C4-2B (cell line): ENCODE measurements around the gene SPDYC.
A peak's percentile ranks its signal among the peaks of the same experiment; 100 is the strongest.

Experiments
- ZFX ChIP-seq: fragments of 450-650 bp; IDR thresholded peaks from 2 replicates; pipeline ENCODE4 v1.6.1; 2017
- TF ChIP-seq, protein P1 (sequence below): fragments of 450-650 bp; conservative IDR thresholded peaks from 2 replicates; pipeline ENCODE4 v1.5.1; 2017; ENCODE audit warnings: mild to moderate bottlenecking

- TF ChIP-seq, protein P1, sequence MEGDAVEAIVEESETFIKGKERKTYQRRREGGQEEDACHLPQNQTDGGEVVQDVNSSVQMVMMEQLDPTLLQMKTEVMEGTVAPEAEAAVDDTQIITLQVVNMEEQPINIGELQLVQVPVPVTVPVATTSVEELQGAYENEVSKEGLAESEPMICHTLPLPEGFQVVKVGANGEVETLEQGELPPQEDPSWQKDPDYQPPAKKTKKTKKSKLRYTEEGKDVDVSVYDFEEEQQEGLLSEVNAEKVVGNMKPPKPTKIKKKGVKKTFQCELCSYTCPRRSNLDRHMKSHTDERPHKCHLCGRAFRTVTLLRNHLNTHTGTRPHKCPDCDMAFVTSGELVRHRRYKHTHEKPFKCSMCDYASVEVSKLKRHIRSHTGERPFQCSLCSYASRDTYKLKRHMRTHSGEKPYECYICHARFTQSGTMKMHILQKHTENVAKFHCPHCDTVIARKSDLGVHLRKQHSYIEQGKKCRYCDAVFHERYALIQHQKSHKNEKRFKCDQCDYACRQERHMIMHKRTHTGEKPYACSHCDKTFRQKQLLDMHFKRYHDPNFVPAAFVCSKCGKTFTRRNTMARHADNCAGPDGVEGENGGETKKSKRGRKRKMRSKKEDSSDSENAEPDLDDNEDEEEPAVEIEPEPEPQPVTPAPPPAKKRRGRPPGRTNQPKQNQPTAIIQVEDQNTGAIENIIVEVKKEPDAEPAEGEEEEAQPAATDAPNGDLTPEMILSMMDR = no peak
- peak; percentile 67; the same call in 1 of the 2 replicates for TF ChIP-seq ZFX
Observed at GRCh38 chr11:65121865-65122696, 48.0 kb upstream of the SPDYC start, which contains the start of the genes FAU and MRPL49.
